GM13976 (cell line): Measurements from ENCODE around the gene UMAD1.

ENCODE experiments used
- DNase-seq: peaks from one replicate; pipeline ENCODE4 v3.0.0; 2012; ENCODE audit warnings: low spot score
- CTCF ChIP-seq: IDR thresholded peaks from 2 replicates; pipeline ENCODE4 v1.5.1; 2012; ENCODE audit warnings: borderline replicate concordance, mild to moderate bottlenecking; ENCODE audit not compliant: insufficient read depth; ENCODE audit errors: extremely low read depth, missing control alignments, control extremely low read depth
- in situ Hi-C: fragments of 300-500 bp; cut with MboI; formaldehyde crosslinking; loops from one replicate; pipeline ENCODE4 v1.12.0; 2022; ENCODE audit warnings: low sequenced_read_pairs, mixed read lengths, inconsistent platforms; ENCODE audit not compliant: unreplicated experiment

UMAD1 gene

GRCh38 chr7:7793249-7793648 is 152.7 kb downstream of the UMAD1 start:
- DNase-seq, result no peak
- no peak for TF ChIP-seq CTCF
- in situ Hi-C loops, result no loop called here

- in situ Hi-C loops, result no loop called here
- TF ChIP-seq CTCF, result no peak
- no peak for DNase-seq
Measured at GRCh38 chr7:7793921-7794320, 153.4 kb downstream of the UMAD1 start.

- DNase-seq, result no peak
- TF ChIP-seq CTCF, result no peak
- in situ Hi-C loops, result no loop called here
Measured at GRCh38 chr7:7795203-7795602, 154.7 kb downstream of the UMAD1 start.

- in situ Hi-C loops, result no loop called here
- DNase-seq, result no peak
Measured at GRCh38 chr7:7795630-7796121, 155.1 kb downstream of the UMAD1 start.

GRCh38 chr7:7798510-7798909 is 158.0 kb downstream of the UMAD1 start:
- in situ Hi-C loops, result no loop called here
- no peak for TF ChIP-seq CTCF
- no peak for DNase-seq

More at GRCh38 chr7:7795630-7796121, 155.1 kb downstream of the UMAD1 start:
- no peak for TF ChIP-seq CTCF

- in situ Hi-C loops, result no loop called here
- DNase-seq, result no peak
- TF ChIP-seq CTCF, result no peak
Measured at GRCh38 chr7:7799138-7799537, 158.6 kb downstream of the UMAD1 start.

- TF ChIP-seq CTCF, result no peak
- in situ Hi-C loops, result no loop called here
- DNase-seq, result no peak
Measured at GRCh38 chr7:7802531-7802930, 162.0 kb downstream of the UMAD1 start.
